Neural progenitor cell (in vitro differentiated cells): ENCODE results near the gene LMCD1. TPM values are rescaled to one million over a fixed set of nuclear protein-coding genes. Genes with fewer than 3 reads are reported as not detected.

Experiments used
- DNase-seq: peaks from one replicate; pipeline ENCODE4 v3.0.0-alpha.2; 2016; ENCODE audit warnings: low spot score
- H2AFZ ChIP-seq: fragments of 200-600 bp; sonication (generic); replicated peaks from 2 replicates; pipeline ENCODE4 v1.6.1; 2016; ENCODE audit warnings: antibody characterized with exemption
- H3F3A ChIP-seq: fragments of 200-600 bp; sonication (generic); 2 replicates; pipeline ENCODE4 v1.6.1; 2016; ENCODE audit warnings: antibody characterized with exemption, low read depth
- H3K27ac ChIP-seq: fragments of 200-600 bp; sonication (generic); 2 replicates; pipeline ENCODE4 v1.5.1; 2016; ENCODE audit warnings: mild to moderate bottlenecking
- H3K27me3 ChIP-seq: fragments of 200-600 bp; sonication (generic); 2 replicates; pipeline ENCODE4 v1.6.1; 2016; ENCODE audit warnings: mild to moderate bottlenecking, moderate library complexity
- H3K36me3 ChIP-seq: fragments of 200-600 bp; sonication (generic); 2 replicates; pipeline ENCODE4 v1.5.1; 2016
- H3K4me1 ChIP-seq: fragments of 200-600 bp; sonication (generic); 2 replicates; pipeline ENCODE4 v1.6.1; 2016; ENCODE audit warnings: mixed run types
- H3K4me2 ChIP-seq: fragments of 200-600 bp; sonication (generic); 2 replicates; pipeline ENCODE4 v1.6.1; 2016
- H3K4me3 ChIP-seq: fragments of 200-600 bp; sonication (generic); 2 replicates; pipeline ENCODE4 v1.5.1; 2016
- H3K79me2 ChIP-seq: fragments of 200-600 bp; sonication (generic); 2 replicates; pipeline ENCODE4 v1.6.1; 2016; ENCODE audit warnings: low read depth
- H3K9ac ChIP-seq: fragments of 200-600 bp; sonication (generic); 2 replicates; pipeline ENCODE4 v1.6.1; 2016
- H3K9me3 ChIP-seq: fragments of 200-600 bp; sonication (generic); 2 replicates; pipeline ENCODE4 v1.5.1; 2016; ENCODE audit warnings: low read depth
- H4K20me1 ChIP-seq: fragments of 200-600 bp; sonication (generic); 2 replicates; pipeline ENCODE4 v1.6.1; 2016; ENCODE audit warnings: low read depth
- H3K27ac Mint-ChIP-seq: 3 replicates; pipeline ENCODE4 v1.8.0; 2021; ENCODE audit warnings: mixed read lengths
- H3K27me3 Mint-ChIP-seq: 2 replicates; pipeline ENCODE4 v1.8.0; 2022; ENCODE audit warnings: low read depth, mild to moderate bottlenecking, inconsistent platforms, moderate library complexity, mixed read lengths; ENCODE audit not compliant: insufficient read depth
- H3K36me3 Mint-ChIP-seq: 3 replicates; pipeline ENCODE4 v1.8.0; 2021; ENCODE audit warnings: mixed read lengths
- H3K4me1 Mint-ChIP-seq: 3 replicates; pipeline ENCODE4 v1.8.0; 2021; ENCODE audit warnings: mixed read lengths
- H3K4me3 Mint-ChIP-seq: 3 replicates; pipeline ENCODE4 v1.8.0; 2021; ENCODE audit warnings: mild to moderate bottlenecking, moderate library complexity, mixed read lengths
- H3K9me3 Mint-ChIP-seq: 3 replicates; pipeline ENCODE4 v1.8.0; 2020; ENCODE audit warnings: mixed read lengths
- CTCF ChIP-seq: fragments of 200-600 bp; sonication (generic); IDR thresholded peaks from 2 replicates; pipeline ENCODE4 v1.5.1; 2017; ENCODE audit warnings: antibody characterized with exemption, mild to moderate bottlenecking
- EZH2 ChIP-seq: fragments of 200-600 bp; sonication (generic); IDR thresholded peaks from 2 replicates; pipeline ENCODE4 v1.6.1; 2017; ENCODE audit warnings: antibody characterized with exemption, mild to moderate bottlenecking, moderate library complexity
- EZH2phosphoT487 ChIP-seq: fragments of 200-600 bp; sonication (generic); IDR thresholded peaks from 2 replicates; pipeline ENCODE4 v1.6.1; 2017; ENCODE audit warnings: antibody characterized with exemption
- total RNA-seq: library from RNA; depleted of rRNA; stranded (reverse); fragments of >200 nt; gene quantifications from 2 replicates; pipeline ENCODE4 v1.2.3, GENCODE V29; 2015; ENCODE audit warnings: low replicate concordance

LMCD1 gene
- total RNA-seq, 1 donor from 2014 or later = not detected

GRCh38 chr3:8540456-8540855 lies 38.8 kb downstream of the LMCD1 start:
- H3F3A ChIP-seq = no peaks in the 10 kb centered on the region
- no peak overlapping the region for H3K27ac ChIP-seq
- no peak for DNase-seq
- Mint-ChIP-seq H3K27ac (no peak overlapping the region), H3K4me1 (peaks cover 25% of the 10 kb centered on the region), H3K9me3 (no peaks in the 10 kb centered on the region), H3K4me3 (no peak overlapping the region), H3K27me3 (peaks cover 11% of the 10 kb centered on the region), H3K36me3 (peaks cover 14% of the 10 kb centered on the region)
- no peak overlapping the region for H3K9ac ChIP-seq
- H3K36me3 ChIP-seq = no peaks in the 10 kb centered on the region
- H2AFZ ChIP-seq = no peak overlapping the region
- H3K27me3 ChIP-seq = no peaks in the 10 kb centered on the region
- TF ChIP-seq CTCF = no peak
- TF ChIP-seq EZH2phosphoT487 = no peak
- TF ChIP-seq EZH2 = no peak
- no peaks in the 10 kb centered on the region for H4K20me1 ChIP-seq
- no peak overlapping the region for H3K4me3 ChIP-seq
- H3K4me1 ChIP-seq = no peaks in the 10 kb centered on the region
- H3K4me2 ChIP-seq = no peak overlapping the region
- no peaks in the 10 kb centered on the region for H3K9me3 ChIP-seq
- no peaks in the 10 kb centered on the region for H3K79me2 ChIP-seq

- no peak overlapping the region for H3K27ac Mint-ChIP-seq
These were observed 39.9 kb downstream of the LMCD1 start for GRCh38 chr3:8541486-8541885.

GRCh38 chr3:8542190-8543135 lies 40.8 kb downstream of the LMCD1 start:
- H3K4me3 Mint-ChIP-seq = no peak overlapping the region
- H3K36me3 ChIP-seq = no peaks in the 10 kb centered on the region
- H3K4me1 Mint-ChIP-seq = peaks cover 11% of the 10 kb centered on the region
- H3K4me1 ChIP-seq = no peaks in the 10 kb centered on the region
- peaks cover 15% of the 10 kb centered on the region for H3K36me3 Mint-ChIP-seq
- no peak overlapping the region for H2AFZ ChIP-seq
- H3K27ac ChIP-seq = no peak overlapping the region
- no peak overlapping the region for H3K4me2 ChIP-seq
- no peaks in the 10 kb centered on the region for H3K27me3 ChIP-seq
- no peak for TF ChIP-seq CTCF
- no peak for TF ChIP-seq EZH2
- no peak for TF ChIP-seq EZH2phosphoT487
- no peak for DNase-seq
- no peak overlapping the region for H3K9ac ChIP-seq
- no peaks in the 10 kb centered on the region for H3K9me3 ChIP-seq
- H3K27ac Mint-ChIP-seq = no peak overlapping the region
- no peaks in the 10 kb centered on the region for H4K20me1 ChIP-seq
- H3F3A ChIP-seq = no peaks in the 10 kb centered on the region
- no peaks in the 10 kb centered on the region for H3K9me3 Mint-ChIP-seq
- peaks cover 9% of the 10 kb centered on the region for H3K27me3 Mint-ChIP-seq
- no peak overlapping the region for H3K4me3 ChIP-seq
- H3K79me2 ChIP-seq = no peaks in the 10 kb centered on the region

More at GRCh38 chr3:8541486-8541885, 39.9 kb downstream of the LMCD1 start:
- no peaks in the 10 kb centered on the region for H3K79me2 ChIP-seq
- no peaks in the 10 kb centered on the region for H3K9me3 ChIP-seq
- peaks cover 11% of the 10 kb centered on the region for H3K27me3 Mint-ChIP-seq
- no peaks in the 10 kb centered on the region for H4K20me1 ChIP-seq
- H3F3A ChIP-seq = no peaks in the 10 kb centered on the region
- no peaks in the 10 kb centered on the region for H3K36me3 ChIP-seq
- no peaks in the 10 kb centered on the region for H3K4me1 ChIP-seq
- H3K36me3 Mint-ChIP-seq = peaks cover 15% of the 10 kb centered on the region
- H3K9me3 Mint-ChIP-seq = no peaks in the 10 kb centered on the region
- no peak overlapping the region for H3K4me2 ChIP-seq
- H3K9ac ChIP-seq = no peak overlapping the region
- H3K4me3 Mint-ChIP-seq = no peak overlapping the region
- TF ChIP-seq CTCF (no peak), EZH2 (no peak), EZH2phosphoT487 (no peak)
- DNase-seq = no peak
- H3K4me3 ChIP-seq = no peak overlapping the region
- no peaks in the 10 kb centered on the region for H3K27me3 ChIP-seq
- H3K4me1 Mint-ChIP-seq = peaks cover 15% of the 10 kb centered on the region
- no peak overlapping the region for H3K27ac ChIP-seq
- no peak overlapping the region for H2AFZ ChIP-seq
